Fibroblast of the aortic adventitia (primary cell): ENCODE measurements around the gene ACKR2. TPM values are rescaled to one million over a fixed set of nuclear protein-coding genes. Genes with fewer than 3 reads are reported as not detected.

Experiments used
- DNase-seq: peaks from one replicate; pipeline ENCODE4 v3.0.0-alpha.2; 2010; ENCODE audit warnings: low read depth
- H3K4me3 ChIP-seq: 2 replicates; pipeline ENCODE4 v1.5.1; 2011; ENCODE audit warnings: low read depth, mild to moderate bottlenecking, control low read depth, low read length, moderate library complexity
- total RNA-seq: library from RNA; depleted of rRNA; stranded (reverse); fragments of >200 nt; gene quantifications from 2 replicates; pipeline ENCODE4 v1.2.3, GENCODE V29; 2012; ENCODE audit warnings: low replicate concordance
- TF ChIP-seq, protein P1 (sequence below): IDR thresholded peaks from 2 replicates; pipeline ENCODE4 v1.5.1; 2011; ENCODE audit warnings: mild to moderate bottlenecking, low read length, control low read depth, inconsistent platforms; ENCODE audit not compliant: insufficient read depth

Gene ACKR2, protein sequence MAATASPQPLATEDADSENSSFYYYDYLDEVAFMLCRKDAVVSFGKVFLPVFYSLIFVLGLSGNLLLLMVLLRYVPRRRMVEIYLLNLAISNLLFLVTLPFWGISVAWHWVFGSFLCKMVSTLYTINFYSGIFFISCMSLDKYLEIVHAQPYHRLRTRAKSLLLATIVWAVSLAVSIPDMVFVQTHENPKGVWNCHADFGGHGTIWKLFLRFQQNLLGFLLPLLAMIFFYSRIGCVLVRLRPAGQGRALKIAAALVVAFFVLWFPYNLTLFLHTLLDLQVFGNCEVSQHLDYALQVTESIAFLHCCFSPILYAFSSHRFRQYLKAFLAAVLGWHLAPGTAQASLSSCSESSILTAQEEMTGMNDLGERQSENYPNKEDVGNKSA
- under 0.01 and 0.41 TPM in 2 replicates for total RNA-seq

DNA sequence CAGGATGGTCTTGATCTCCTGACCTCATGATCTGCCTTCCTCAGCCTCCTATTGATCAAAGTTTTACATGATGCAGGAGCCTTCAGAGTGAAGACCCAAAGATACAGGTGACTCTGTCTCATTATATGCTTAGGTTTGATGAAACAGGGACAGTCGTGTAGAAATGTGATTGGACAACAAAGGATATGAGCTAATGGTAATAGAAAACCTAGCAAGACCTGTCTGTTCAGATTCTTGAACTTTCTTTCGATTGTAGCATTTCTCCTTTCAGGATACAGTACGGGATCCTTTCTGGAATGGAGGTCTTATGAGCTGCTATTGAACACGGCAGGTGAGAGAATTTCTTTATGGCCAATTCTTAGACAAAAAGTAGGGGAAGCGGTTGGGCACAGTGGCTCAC lies at the start of gene ACKR2:
TSS of gene ACKR2 (plus strand) at position 244 of the 400 bp plus-strand sequence. CDS start 55,058 bp downstream, outside the sequence.
- TF ChIP-seq, protein P1, sequence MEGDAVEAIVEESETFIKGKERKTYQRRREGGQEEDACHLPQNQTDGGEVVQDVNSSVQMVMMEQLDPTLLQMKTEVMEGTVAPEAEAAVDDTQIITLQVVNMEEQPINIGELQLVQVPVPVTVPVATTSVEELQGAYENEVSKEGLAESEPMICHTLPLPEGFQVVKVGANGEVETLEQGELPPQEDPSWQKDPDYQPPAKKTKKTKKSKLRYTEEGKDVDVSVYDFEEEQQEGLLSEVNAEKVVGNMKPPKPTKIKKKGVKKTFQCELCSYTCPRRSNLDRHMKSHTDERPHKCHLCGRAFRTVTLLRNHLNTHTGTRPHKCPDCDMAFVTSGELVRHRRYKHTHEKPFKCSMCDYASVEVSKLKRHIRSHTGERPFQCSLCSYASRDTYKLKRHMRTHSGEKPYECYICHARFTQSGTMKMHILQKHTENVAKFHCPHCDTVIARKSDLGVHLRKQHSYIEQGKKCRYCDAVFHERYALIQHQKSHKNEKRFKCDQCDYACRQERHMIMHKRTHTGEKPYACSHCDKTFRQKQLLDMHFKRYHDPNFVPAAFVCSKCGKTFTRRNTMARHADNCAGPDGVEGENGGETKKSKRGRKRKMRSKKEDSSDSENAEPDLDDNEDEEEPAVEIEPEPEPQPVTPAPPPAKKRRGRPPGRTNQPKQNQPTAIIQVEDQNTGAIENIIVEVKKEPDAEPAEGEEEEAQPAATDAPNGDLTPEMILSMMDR: no peak
- no peak for DNase-seq
- H3K4me3 ChIP-seq: no peak within 1 kb of the TSS

DNA sequence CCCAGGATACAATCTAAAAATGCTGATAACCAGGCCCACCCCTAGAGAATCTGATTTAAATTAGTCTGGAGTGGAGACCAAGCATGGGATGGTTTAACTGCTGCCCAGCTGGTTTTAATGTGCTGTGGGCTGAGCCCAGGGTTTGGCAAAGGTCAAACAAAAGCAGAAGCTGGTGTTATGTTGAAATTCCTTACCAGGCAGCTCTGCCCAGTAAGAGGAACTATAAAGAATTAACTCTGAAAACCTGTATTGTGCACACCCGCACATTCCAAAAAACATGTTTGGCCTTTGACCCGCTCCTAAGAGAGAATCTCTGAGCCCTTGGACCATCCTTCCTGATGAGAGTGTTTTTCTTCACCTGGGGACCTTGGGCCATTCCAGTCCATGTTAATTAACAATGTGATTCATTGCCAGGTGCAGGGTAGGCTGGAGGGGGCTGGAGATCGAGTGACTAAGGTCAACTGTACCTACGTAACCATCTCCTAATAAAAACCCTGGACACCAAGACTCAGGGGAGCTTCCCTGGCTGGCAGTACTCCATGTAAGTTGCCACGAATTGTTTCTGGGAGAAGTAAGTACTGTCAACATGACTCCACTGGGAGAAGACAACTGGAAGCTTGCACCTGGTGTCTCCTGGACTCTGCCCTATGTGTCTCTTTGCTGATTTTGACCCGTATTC lies 47.1 kb upstream of the ACKR2 start:
- no peak for DNase-seq
- H3K4me3 ChIP-seq: no peak overlapping the region
- TF ChIP-seq, protein P1: no peak

DNA sequence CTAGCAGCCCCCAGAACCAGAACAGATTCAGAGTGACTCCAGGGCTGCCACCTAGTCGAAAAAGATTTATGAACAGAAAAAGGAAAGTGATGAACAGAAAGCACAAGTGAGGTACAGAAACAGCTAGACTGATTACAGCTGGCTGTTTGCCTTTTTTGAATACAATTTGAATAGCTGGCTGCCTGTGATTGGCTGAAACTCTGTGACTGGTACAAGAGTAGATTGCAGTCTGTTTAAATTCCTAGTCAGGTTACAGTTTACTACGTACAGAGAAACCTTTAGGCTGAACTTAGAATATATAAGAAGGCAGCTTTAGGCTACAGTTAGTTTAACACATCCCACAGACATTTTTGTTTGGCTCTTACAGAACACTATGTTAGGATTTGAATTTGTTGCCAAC lies 46.2 kb upstream of the ACKR2 start:
- no peak overlapping the region for H3K4me3 ChIP-seq
- peak; percentile 63 for DNase-seq
- TF ChIP-seq, protein P1: no peak

DNA sequence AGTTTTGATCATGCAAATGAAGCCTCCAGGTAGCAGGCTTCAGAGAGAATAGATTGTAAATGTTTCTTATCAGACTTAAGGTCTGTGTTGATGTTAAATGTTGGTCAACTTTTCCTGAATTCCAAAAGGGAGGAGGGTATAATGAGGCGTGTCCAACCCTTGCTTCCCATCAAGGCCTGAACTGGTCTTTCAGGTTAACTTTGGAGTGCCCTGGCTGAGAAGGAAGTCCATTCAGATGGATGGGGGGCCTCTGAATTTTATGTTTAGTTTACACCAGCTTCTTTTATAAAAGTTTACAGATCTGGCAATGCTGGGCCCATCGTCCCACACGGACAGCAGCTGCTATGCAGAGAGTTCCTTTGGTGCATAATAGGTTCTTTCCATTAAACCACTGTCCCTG lies 45.1 kb upstream of the ACKR2 start:
- no peak overlapping the region for H3K4me3 ChIP-seq
- TF ChIP-seq, protein P1: no peak
- no peak for DNase-seq

DNA sequence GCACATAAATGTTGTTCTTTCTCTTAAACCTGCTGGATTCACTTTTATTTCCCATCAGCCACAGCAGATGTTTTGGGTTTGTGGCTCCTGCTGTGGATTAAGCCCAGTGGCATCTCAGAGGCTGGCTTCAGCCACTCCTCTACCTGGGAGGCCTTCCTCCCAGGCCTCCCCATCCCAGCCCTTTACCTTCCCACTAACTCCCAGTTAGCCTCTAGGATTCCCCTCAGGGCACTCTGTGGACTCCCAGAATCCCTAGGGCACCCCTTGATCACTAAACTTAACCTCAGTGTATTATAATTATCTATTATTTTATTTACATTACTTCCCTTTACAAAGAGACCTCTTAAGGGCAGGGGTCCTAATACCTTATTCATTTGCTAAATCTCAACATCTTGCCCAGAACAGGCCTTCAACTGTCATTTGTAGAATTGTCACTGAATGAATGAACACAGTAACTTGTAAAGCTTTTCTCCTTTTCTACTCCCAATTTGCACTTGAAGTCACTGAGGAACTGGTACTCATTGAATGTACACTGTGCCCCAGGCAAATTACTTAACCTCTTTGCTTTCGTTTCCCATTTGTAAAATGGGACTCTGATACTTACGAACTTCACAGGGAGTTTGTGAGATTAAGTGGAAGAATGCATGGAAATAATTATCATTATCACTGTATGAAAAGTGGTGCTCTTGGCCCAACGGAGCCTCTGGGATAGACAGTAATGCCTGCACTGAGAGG lies 44.5 kb upstream of the ACKR2 start:
- DNase-seq: no peak
- TF ChIP-seq, protein P1: no peak
- H3K4me3 ChIP-seq: no peak overlapping the region

DNA sequence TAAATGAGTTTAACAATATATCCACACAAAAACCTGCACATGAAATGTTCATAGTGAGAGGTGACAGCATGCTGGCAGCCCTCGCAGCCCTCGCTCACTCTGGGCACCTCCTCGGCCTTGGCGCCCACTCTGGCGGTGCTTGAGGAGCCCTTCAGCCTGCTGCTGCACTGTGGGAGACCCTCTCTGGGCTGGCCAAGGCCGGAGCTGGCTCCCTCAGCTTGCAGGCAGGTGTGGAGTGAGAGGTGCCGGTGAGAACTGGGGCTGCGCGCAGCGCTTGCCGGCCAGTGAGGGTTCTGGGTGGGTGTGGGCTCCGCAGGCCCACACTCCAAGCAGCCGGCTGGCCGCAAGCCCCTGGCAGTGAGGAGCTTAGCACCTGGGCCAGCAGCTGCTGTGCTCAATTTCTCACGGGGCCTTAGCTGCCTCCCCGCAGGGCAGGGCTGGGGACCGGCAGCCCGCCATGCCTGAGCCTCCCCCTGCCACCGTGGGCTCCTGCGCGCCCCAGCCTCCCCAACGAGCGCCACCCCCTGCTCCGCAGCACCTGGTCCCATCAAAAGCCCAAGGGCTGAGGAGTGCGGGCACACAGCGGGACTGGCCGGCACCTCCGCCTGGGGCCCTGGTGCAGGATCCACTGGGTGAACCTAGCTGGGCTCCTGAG lies 39.6 kb upstream of the ACKR2 start:
- DNase-seq: no peak
- H3K4me3 ChIP-seq: no peak overlapping the region
- TF ChIP-seq, protein P1: no peak
